Effector CD8-positive, alpha-beta T cell (primary cell): Measurements from ENCODE around the gene TMEM69.
"Not testable (repeated sequence)": the region's sequence is repeated elsewhere in the genome, so short reads cannot be mapped to it uniquely, and the experiment has no call there.

ENCODE experiments used
- DNase-seq: peaks from one replicate; lab custom pipeline; 2025; lab: John Stamatoyannopoulos, UW

Gene TMEM69

GRCh38 chr1:45730780-45731319, 42.9 kb downstream of the TMEM69 start:
- no peak for DNase-seq

- DNase-seq, result no peak
Observed at GRCh38 chr1:45739137-45739536, 51.2 kb downstream of the TMEM69 start.

- not testable (repeated sequence) for DNase-seq
Observed at GRCh38 chr1:45739641-45740156, 51.7 kb downstream of the TMEM69 start.
